ENCODE data around the gene KRTAP21-2. TPM values are rescaled to one million over a fixed set of nuclear protein-coding genes. Genes with fewer than 3 reads are reported as not detected.

The KRTAP21-2 gene
- total and polyA plus RNA-seq, 2 donors (not counting 3 experiments of a cell fraction or from before 2014, with no cell fraction given), result not detected

DNA sequence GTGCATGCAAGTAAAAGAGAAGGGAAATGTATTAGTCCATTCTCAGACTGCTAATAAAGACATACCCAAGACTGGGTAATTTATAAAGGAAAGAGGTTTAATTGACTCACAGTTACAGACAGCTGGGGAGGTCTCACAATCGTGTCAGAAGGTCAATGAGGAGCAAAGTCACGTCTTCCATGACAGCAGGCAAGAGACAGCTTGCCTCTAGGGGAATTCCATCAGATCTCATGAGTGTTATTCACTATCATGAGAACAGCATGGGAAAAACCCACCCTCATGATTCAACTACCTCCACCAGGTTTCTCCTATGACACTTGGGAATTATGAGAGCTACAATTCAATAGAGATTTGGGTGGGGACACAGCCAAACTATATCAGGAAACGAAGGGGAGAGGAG, 36.6 kb downstream of the KRTAP21-2 start:
- Histone ChIP-seq H3K79me2 (ENCODE audit: control insufficient read depth, insufficient read depth, low read length) (no peaks in the 10 kb centered on the region), H3K27ac (ENCODE audit: insufficient read depth, low read depth, low read length) (no peak overlapping the region), H3K9ac (replicated peaks; ENCODE audit: extremely low read depth, insufficient read depth, low read length) (no peak overlapping the region), H3K27me3 (ENCODE audit: control insufficient read depth in 2 of 2, insufficient read depth in 2 of 2, low read length in 2 of 2) (no peaks in the 10 kb centered on the region), H3K4me2 (ENCODE audit: insufficient read depth, low read length) (no peak overlapping the region), H3K4me3 (replicated peaks in 1 of 3; ENCODE audit: insufficient read depth in 1 of 3, low read depth in 1 of 3, low read length in 3 of 3) (no peak overlapping the region), H3K9me3 (replicated peaks; ENCODE audit: control insufficient read depth, insufficient read depth, low read length) (no peaks in the 10 kb centered on the region), H4K20me1 (replicated peaks; ENCODE audit: control insufficient read depth, extremely low read depth, insufficient read depth, low read length) (no peaks in the 10 kb centered on the region), H3K9me1 (replicated peaks; ENCODE audit: control insufficient read depth, extremely low read depth, insufficient read depth, low read length) (no peaks in the 10 kb centered on the region), H3K36me3 (ENCODE audit: control insufficient read depth in 2 of 2, extremely low read depth in 1 of 2, insufficient read depth in 2 of 2, low read length in 2 of 2) (no peaks in the 10 kb centered on the region), H2AFZ (ENCODE audit: low read depth, low read length) (no peak overlapping the region), H3K4me1 (ENCODE audit: control insufficient read depth, extremely low read depth, insufficient read depth, low read length) (no peaks in the 10 kb centered on the region)
- ChIA-PET POLR2A (no interaction called here), CTCF (no interaction called here)
- BruUV-seq (replicated peaks), result no TSS peak
- dilution Hi-C loops (cut with MboI; ENCODE audit: extremely low pct_ligation_motif_present, low sequenced_read_pairs), result no loop called here
- no peak for FAIRE-seq
- no peak for DNase-seq (ENCODE audit: low read depth, low spot score)
- TF ChIP-seq EZH2 (IDR thresholded peaks at IDR 0.05; ENCODE audit: borderline replicate concordance, low read depth, low read length, severe bottlenecking) (no peak), JUN (IDR thresholded peaks at IDR 0.05; ENCODE audit: borderline replicate concordance, insufficient read depth, insufficient read length, low read depth) (no peak)
- TF ChIP-seq, protein P1, sequence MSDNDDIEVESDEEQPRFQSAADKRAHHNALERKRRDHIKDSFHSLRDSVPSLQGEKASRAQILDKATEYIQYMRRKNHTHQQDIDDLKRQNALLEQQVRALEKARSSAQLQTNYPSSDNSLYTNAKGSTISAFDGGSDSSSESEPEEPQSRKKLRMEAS (IDR thresholded peaks at IDR 0.05; ENCODE audit: insufficient read depth, insufficient read length), result no peak
- intact Hi-C loops (cut with micrococcal nuclease), result no loop called here

- FAIRE-seq, result no peak
- CTCF ChIA-PET, result no interaction called here
- intact Hi-C loops (cut with micrococcal nuclease), result no loop called here
Measured at GRCh38 chr21:30707409-30707808, 39.6 kb downstream of the KRTAP21-2 start.

More at GRCh38 chr21:30707409-30707808, 39.6 kb downstream of the KRTAP21-2 start:
- no peaks in the 10 kb centered on the region for H3K27me3 ChIP-seq (ENCODE audit: control insufficient read depth in 2 of 2, insufficient read depth in 2 of 2, low read length in 2 of 2)
- no peaks in the 10 kb centered on the region for H4K20me1 ChIP-seq (replicated peaks; ENCODE audit: control insufficient read depth, extremely low read depth, insufficient read depth, low read length)
- H3K9me3 ChIP-seq (replicated peaks; ENCODE audit: control insufficient read depth, insufficient read depth, low read length), result no peaks in the 10 kb centered on the region
- H3K4me1 ChIP-seq (ENCODE audit: control insufficient read depth, extremely low read depth, insufficient read depth, low read length), result no peaks in the 10 kb centered on the region
- dilution Hi-C loops (cut with MboI; ENCODE audit: extremely low pct_ligation_motif_present, low sequenced_read_pairs), result no loop called here
- no TSS peak for BruUV-seq (replicated peaks)
- no peak overlapping the region for H3K4me2 ChIP-seq (ENCODE audit: insufficient read depth, low read length)
- H3K9me1 ChIP-seq (replicated peaks; ENCODE audit: control insufficient read depth, extremely low read depth, insufficient read depth, low read length), result no peaks in the 10 kb centered on the region
- H3K79me2 ChIP-seq (ENCODE audit: control insufficient read depth, insufficient read depth, low read length), result no peaks in the 10 kb centered on the region
- H3K4me3 ChIP-seq (replicated peaks in 1 of 3; ENCODE audit: insufficient read depth in 1 of 3, low read depth in 1 of 3, low read length in 3 of 3), result no peak overlapping the region
- H3K36me3 ChIP-seq (ENCODE audit: control insufficient read depth in 2 of 2, extremely low read depth in 1 of 2, insufficient read depth in 2 of 2, low read length in 2 of 2), result no peaks in the 10 kb centered on the region
- H3K27ac ChIP-seq (ENCODE audit: insufficient read depth, low read depth, low read length), result no peak overlapping the region
- no peak overlapping the region for H3K9ac ChIP-seq (replicated peaks; ENCODE audit: extremely low read depth, insufficient read depth, low read length)
- no peak overlapping the region for H2AFZ ChIP-seq (ENCODE audit: low read depth, low read length)
- TF ChIP-seq JUN (IDR thresholded peaks at IDR 0.05; ENCODE audit: borderline replicate concordance, insufficient read depth, insufficient read length, low read depth) (no peak), FOS (IDR thresholded peaks at IDR 0.05; ENCODE audit: borderline replicate concordance, insufficient read depth, low read length) (no peak), CTCF (IDR thresholded peaks at IDR 0.05; ENCODE audit: extremely low read depth in 1 of 2, insufficient read depth in 1 of 2, low read depth in 1 of 2, low read length in 2 of 2) (no peak), POLR2A (IDR thresholded peaks at IDR 0.05; ENCODE audit: low read depth, low read length) (no peak), GATA2 (IDR thresholded peaks at IDR 0.05; ENCODE audit: insufficient read depth, insufficient read length, low read depth, low read length) (no peak), POLR2AphosphoS5 (IDR thresholded peaks at IDR 0.05; ENCODE audit: insufficient read depth, low read depth, low read length) (no peak), EZH2 (IDR thresholded peaks at IDR 0.05; ENCODE audit: borderline replicate concordance, low read depth, low read length, severe bottlenecking) (no peak), MYC (IDR thresholded peaks at IDR 0.05; ENCODE audit: low read depth, low read length) (no peak)
- TF ChIP-seq, protein P1 (IDR thresholded peaks at IDR 0.05; ENCODE audit: insufficient read depth, insufficient read length), result no peak
- POLR2A ChIA-PET, result no interaction called here
- no peak for DNase-seq (ENCODE audit: low read depth, low spot score)
